GM21717 (cell line): ENCODE data around the gene CDK16.
A peak's percentile ranks its signal among the peaks of the same experiment; 100 is the strongest.

Experiments used
- ATAC-seq: cut with Tn5 transposase; IDR thresholded peaks from one replicate; pipeline ENCODE4 v1.9.1; 2021; ENCODE audit warnings: mild to moderate bottlenecking, moderate library complexity; ENCODE audit not compliant: unreplicated experiment

Gene CDK16

GRCh38 chrX:47226531-47227333, 8.3 kb downstream of the CDK16 start:
- no peak for ATAC-seq

- no peak for ATAC-seq
These were observed 8.8 kb downstream of the CDK16 start for GRCh38 chrX:47227334-47227583.

GRCh38 chrX:47228550-47229270, 10.2 kb downstream of the CDK16 start:
- no peak for ATAC-seq

GRCh38 chrX:47229427-47229826, 10.9 kb downstream of the CDK16 start:
- no peak for ATAC-seq

- ATAC-seq = no peak
These were observed 11.8 kb downstream of the CDK16 start for GRCh38 chrX:47230136-47230868.

- no peak for ATAC-seq
These were observed 12.7 kb downstream of the CDK16 start for GRCh38 chrX:47231167-47231566.

- ATAC-seq = no peak
These were observed 13.8 kb downstream of the CDK16 start for GRCh38 chrX:47232197-47232802.

GRCh38 chrX:47232803-47233332, 14.4 kb downstream of the CDK16 start, which contains the start of gene USP11:
USP11 (plus strand) TSS chrX:47233009; CDS start chrX:47233044, 35 bp downstream.
- ATAC-seq = peak; percentile 6

- peak; percentile 80 for ATAC-seq
These were observed 15.0 kb downstream of the CDK16 start for GRCh38 chrX:47233333-47234113.

GRCh38 chrX:47234583-47234982, 16.1 kb downstream of the CDK16 start:
- ATAC-seq = no peak

- ATAC-seq = no peak
These were observed 17.2 kb downstream of the CDK16 start for GRCh38 chrX:47235691-47236103.

- ATAC-seq = no peak
These were observed 20.7 kb downstream of the CDK16 start for GRCh38 chrX:47239199-47239598.

GRCh38 chrX:47239898-47240545, 21.5 kb downstream of the CDK16 start:
- no peak for ATAC-seq

- no peak for ATAC-seq
These were observed 22.1 kb downstream of the CDK16 start for GRCh38 chrX:47240619-47241018.

GRCh38 chrX:47241201-47242011, 22.9 kb downstream of the CDK16 start:
- ATAC-seq = no peak

- no peak for ATAC-seq
These were observed 23.8 kb downstream of the CDK16 start for GRCh38 chrX:47242321-47242720.

- no peak for ATAC-seq
These were observed 24.9 kb downstream of the CDK16 start for GRCh38 chrX:47243351-47243750.

GRCh38 chrX:47244676-47245075, 26.2 kb downstream of the CDK16 start:
- ATAC-seq = no peak

GRCh38 chrX:47245156-47245555, 26.7 kb downstream of the CDK16 start:
- ATAC-seq = no peak
